CD4-positive, alpha-beta T cell treated with Interleukin-15 for 4 hours (primary cell): ENCODE measurements around the gene PKN3.
A peak's percentile ranks its signal among the peaks of the same experiment; 100 is the strongest.
"Not testable (repeated sequence)": the region's sequence is repeated elsewhere in the genome, so short reads cannot be mapped to it uniquely, and the experiment has no call there.

Source experiments
- DNase-seq: peaks from one replicate; pipeline ENCODE4 v3.0.0-alpha.2; 2020; ENCODE audit warnings: low spot score

Gene PKN3

GRCh38 chr9:128702445-128702948, at the start of gene PKN3:
PKN3 (plus strand) TSS chr9:128702503; CDS start chr9:128702916, 413 bp downstream.
- DNase-seq, result peak; percentile 80

- no peak for DNase-seq
Observed at GRCh38 chr9:128653908-128654307, 48.4 kb upstream of the PKN3 start.

GRCh38 chr9:128654481-128654880, 47.8 kb upstream of the PKN3 start:
- no peak for DNase-seq

- DNase-seq, result peak; percentile 95
Observed at GRCh38 chr9:128656416-128657343, 45.6 kb upstream of the PKN3 start, which contains the start of gene DYNC2I2. DYNC2I2 (minus strand) TSS chr9:128656847; CDS start chr9:128656726, 121 bp downstream.

GRCh38 chr9:128657344-128657704, 45.0 kb upstream of the PKN3 start:
- no peak for DNase-seq

GRCh38 chr9:128657796-128658195, 44.5 kb upstream of the PKN3 start:
- no peak for DNase-seq

- DNase-seq, result not testable (repeated sequence)
Observed at GRCh38 chr9:128666481-128666941, 35.8 kb upstream of the PKN3 start.

GRCh38 chr9:128669786-128670185, 32.5 kb upstream of the PKN3 start:
- no peak for DNase-seq

GRCh38 chr9:128675382-128675781, 26.9 kb upstream of the PKN3 start:
- no peak for DNase-seq

- DNase-seq, result no peak
Observed at GRCh38 chr9:128677794-128678193, 24.5 kb upstream of the PKN3 start.

- DNase-seq, result peak; percentile 22
Observed at GRCh38 chr9:128683340-128684064, 18.8 kb upstream of the PKN3 start.

- no peak for DNase-seq
Observed at GRCh38 chr9:128684065-128684324, 18.3 kb upstream of the PKN3 start.

- peak; percentile 75 for DNase-seq
Observed at GRCh38 chr9:128684325-128685199, 17.7 kb upstream of the PKN3 start.

GRCh38 chr9:128685636-128686489, 16.4 kb upstream of the PKN3 start:
- DNase-seq, result peak; percentile 61

GRCh38 chr9:128687453-128687852, 14.8 kb upstream of the PKN3 start:
- DNase-seq, result no peak

GRCh38 chr9:128688501-128689292, 13.6 kb upstream of the PKN3 start, which contains the start of gene SET:
SET (plus strand) TSS chr9:128689222; CDS start chr9:128689583, 361 bp downstream.
- DNase-seq, result peak; percentile 94

- DNase-seq, result no peak
Observed at GRCh38 chr9:128689293-128689774, 13.0 kb upstream of the PKN3 start.

GRCh38 chr9:128689820-128690683, 12.3 kb upstream of the PKN3 start:
- DNase-seq, result peak; percentile 64

- DNase-seq, result no peak
Observed at GRCh38 chr9:128690684-128691034, 11.6 kb upstream of the PKN3 start.
